Activated naive CD4-positive, alpha-beta T cell treated with anti-CD3 and anti-CD28 coated beads, Interleukin-2, amount 50 U/mL, for 24 hours (primary cell): ENCODE results near the gene NHLRC1.

Experiments
- H3K27ac Mint-ChIP-seq: one replicate; pipeline ENCODE4 v1.8.0; 2021; ENCODE audit warnings: mild to moderate bottlenecking, mixed read lengths
- H3K27me3 Mint-ChIP-seq: one replicate; pipeline ENCODE4 v1.8.0; 2021; ENCODE audit warnings: mixed read lengths
- H3K36me3 Mint-ChIP-seq: one replicate; pipeline ENCODE4 v1.8.0; 2021; ENCODE audit warnings: mixed read lengths
- H3K4me1 Mint-ChIP-seq: one replicate; pipeline ENCODE4 v1.8.0; 2021; ENCODE audit warnings: mixed read lengths
- H3K4me3 Mint-ChIP-seq: one replicate; pipeline ENCODE4 v1.8.0; 2021; ENCODE audit warnings: mild to moderate bottlenecking, mixed read lengths
- H3K9me3 Mint-ChIP-seq: one replicate; pipeline ENCODE4 v1.8.0; 2021; ENCODE audit warnings: mixed read lengths

NHLRC1 gene

GRCh38 chr6:18110162-18110561 lies 12.3 kb downstream of the NHLRC1 start:
- Mint-ChIP-seq H3K36me3 (peaks cover 5% of the 10 kb centered on the region), H3K9me3 (peaks cover 14% of the 10 kb centered on the region), H3K4me3 (no peak overlapping the region), H3K27me3 (peaks cover 19% of the 10 kb centered on the region), H3K27ac (no peak overlapping the region), H3K4me1 (no peaks in the 10 kb centered on the region)

DNA sequence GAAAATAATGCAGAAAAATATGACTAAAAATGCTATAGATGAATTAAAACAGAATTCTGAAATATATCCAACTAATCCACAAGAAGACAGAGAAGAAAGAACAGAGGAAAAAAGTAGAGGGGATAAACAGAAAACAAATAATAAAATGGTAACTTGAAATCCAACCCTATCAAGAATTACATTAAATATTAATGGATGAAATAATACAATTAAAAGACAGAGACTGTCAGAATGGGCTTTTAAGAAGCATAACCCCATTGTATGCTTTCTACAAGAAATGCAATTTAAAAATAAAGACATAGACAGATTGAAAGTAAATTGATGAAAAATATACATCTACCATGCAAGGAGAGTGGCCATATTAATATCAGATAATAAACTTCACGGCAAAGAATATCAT lies 15.4 kb downstream of the NHLRC1 start:
- H3K9me3 Mint-ChIP-seq = peaks cover 14% of the 10 kb centered on the region
- no peaks in the 10 kb centered on the region for H3K4me1 Mint-ChIP-seq
- peaks cover 15% of the 10 kb centered on the region for H3K27me3 Mint-ChIP-seq

GRCh38 chr6:18102783-18103509 lies 19.5 kb downstream of the NHLRC1 start:
- Mint-ChIP-seq H3K4me1 (no peaks in the 10 kb centered on the region), H3K9me3 (peaks cover 14% of the 10 kb centered on the region), H3K4me3 (no peak overlapping the region), H3K36me3 (peaks cover 5% of the 10 kb centered on the region), H3K27me3 (peaks cover 6% of the 10 kb centered on the region), H3K27ac (no peak overlapping the region)

More for the DNA sequence above, 15.4 kb downstream of the NHLRC1 start:
- no peak overlapping the region for H3K27ac Mint-ChIP-seq
- no peak overlapping the region for H3K4me3 Mint-ChIP-seq
- peaks cover 5% of the 10 kb centered on the region for H3K36me3 Mint-ChIP-seq

DNA sequence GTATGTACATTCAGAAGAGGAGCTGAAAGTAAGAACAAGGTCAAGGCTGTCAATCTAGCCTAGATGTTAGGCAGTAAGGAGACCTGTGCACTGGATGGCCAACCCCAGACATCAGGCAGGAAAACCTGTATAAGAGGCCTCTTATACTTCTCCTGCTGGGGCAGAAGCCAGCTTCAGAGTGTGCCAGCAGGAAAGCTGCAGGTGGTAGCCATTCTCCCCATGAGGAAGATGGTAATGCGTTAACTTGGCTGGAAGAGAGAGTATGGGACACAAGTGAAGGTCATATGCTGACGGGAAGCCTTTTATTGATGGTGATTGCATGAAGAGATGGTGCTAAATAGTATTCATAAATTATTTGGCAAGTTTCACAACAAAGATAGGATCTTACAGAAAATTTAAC lies 20.6 kb downstream of the NHLRC1 start:
- H3K4me3 Mint-ChIP-seq = no peak overlapping the region
- peaks cover 6% of the 10 kb centered on the region for H3K27me3 Mint-ChIP-seq
- H3K27ac Mint-ChIP-seq = no peak overlapping the region
- H3K4me1 Mint-ChIP-seq = no peaks in the 10 kb centered on the region
- H3K9me3 Mint-ChIP-seq = peaks cover 11% of the 10 kb centered on the region
- H3K36me3 Mint-ChIP-seq = peaks cover 4% of the 10 kb centered on the region

DNA sequence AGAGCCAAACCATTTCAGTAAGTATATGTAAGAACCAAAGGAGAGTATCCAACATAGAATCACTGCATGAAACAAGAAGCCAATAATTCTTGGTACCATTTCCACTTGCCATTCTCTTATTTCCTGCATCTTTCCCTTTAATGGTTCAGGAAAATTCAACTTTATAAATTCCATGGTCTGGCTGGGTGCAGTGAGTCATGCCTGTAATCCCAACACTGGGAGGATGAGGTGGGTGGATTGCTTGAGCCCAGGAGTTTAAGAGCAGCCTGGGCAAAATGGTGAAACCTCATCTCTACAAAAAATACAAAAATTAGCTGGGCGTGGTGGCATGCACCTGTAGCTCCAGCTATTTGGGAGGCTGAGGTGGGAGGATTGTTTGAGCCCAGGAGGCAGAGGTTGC lies 21.2 kb downstream of the NHLRC1 start:
- H3K36me3 Mint-ChIP-seq = peaks cover 4% of the 10 kb centered on the region
- peaks cover 6% of the 10 kb centered on the region for H3K27me3 Mint-ChIP-seq

DNA sequence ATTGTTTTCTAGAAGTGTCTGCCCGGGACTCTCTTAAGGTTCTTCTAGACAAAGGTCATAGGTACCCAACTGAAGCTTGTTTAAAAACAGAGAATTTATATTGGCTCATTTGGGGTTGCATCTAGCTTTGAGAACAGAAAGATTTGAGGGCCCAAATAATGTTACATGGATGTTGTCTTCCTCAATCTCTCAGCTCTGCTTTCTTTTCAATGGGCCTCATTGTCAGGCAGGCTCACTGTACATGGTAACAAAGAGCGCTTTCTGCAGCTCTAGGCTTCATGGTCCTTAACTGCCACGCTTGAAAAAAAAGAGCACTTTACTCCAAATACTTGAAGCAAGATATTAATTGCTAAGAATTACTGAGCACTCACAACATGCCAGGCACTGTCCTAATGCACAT lies 22.2 kb downstream of the NHLRC1 start:
- Mint-ChIP-seq H3K27ac (no peak overlapping the region), H3K4me1 (no peaks in the 10 kb centered on the region), H3K27me3 (peaks cover 4% of the 10 kb centered on the region), H3K9me3 (peaks cover under 1% of the 10 kb centered on the region), H3K36me3 (no peaks in the 10 kb centered on the region), H3K4me3 (no peak overlapping the region)

More for the DNA sequence above, 21.2 kb downstream of the NHLRC1 start:
- Mint-ChIP-seq H3K27ac (no peak overlapping the region), H3K9me3 (peaks cover 9% of the 10 kb centered on the region), H3K4me1 (no peaks in the 10 kb centered on the region), H3K4me3 (no peak overlapping the region)

DNA sequence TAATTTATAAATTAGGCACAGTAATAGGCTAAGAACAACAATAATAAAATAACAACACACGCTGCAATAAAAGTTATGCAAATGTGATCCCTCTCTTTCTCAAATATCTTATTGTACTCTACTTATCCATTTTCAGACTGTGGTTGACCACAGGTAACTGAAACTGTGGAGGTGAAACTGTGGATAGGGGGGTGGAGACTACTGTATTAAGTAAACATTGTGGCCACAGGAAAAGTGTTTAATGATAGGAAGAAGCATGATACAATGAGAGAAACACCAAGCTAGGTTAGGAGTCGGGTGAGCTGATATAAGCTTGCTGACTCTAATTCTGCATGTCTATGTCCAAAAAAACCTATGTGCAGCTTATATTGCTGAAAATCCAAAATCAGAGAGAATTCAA lies 23.0 kb downstream of the NHLRC1 start:
- H3K27ac Mint-ChIP-seq = no peak overlapping the region
- H3K4me3 Mint-ChIP-seq = no peak overlapping the region
- H3K27me3 Mint-ChIP-seq = peaks cover 4% of the 10 kb centered on the region
- no peaks in the 10 kb centered on the region for H3K9me3 Mint-ChIP-seq
- no peaks in the 10 kb centered on the region for H3K4me1 Mint-ChIP-seq
- H3K36me3 Mint-ChIP-seq = no peaks in the 10 kb centered on the region

DNA sequence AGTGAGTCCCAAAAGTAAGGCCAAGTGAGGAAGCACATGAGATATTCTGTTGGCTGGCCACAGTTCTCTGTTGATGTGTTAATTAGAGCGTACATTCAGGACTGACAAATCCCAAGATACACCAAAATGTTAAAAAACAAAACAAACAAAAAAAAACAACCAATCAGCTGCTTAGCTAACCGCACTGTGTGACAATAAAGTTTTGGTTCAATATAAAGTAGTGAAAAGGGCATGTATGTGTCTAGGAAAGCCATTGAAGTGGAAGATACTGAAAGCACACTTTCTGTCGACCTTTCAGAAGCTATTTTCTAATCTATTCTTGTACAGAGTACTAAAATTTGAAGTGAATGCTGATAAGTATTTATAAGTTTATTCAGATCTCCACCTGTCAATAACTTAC lies 26.1 kb downstream of the NHLRC1 start:
- H3K27me3 Mint-ChIP-seq = no peaks in the 10 kb centered on the region
- H3K27ac Mint-ChIP-seq = no peak overlapping the region
- H3K36me3 Mint-ChIP-seq = no peaks in the 10 kb centered on the region
- H3K4me3 Mint-ChIP-seq = no peak overlapping the region
- H3K4me1 Mint-ChIP-seq = no peaks in the 10 kb centered on the region
- H3K9me3 Mint-ChIP-seq = no peaks in the 10 kb centered on the region

DNA sequence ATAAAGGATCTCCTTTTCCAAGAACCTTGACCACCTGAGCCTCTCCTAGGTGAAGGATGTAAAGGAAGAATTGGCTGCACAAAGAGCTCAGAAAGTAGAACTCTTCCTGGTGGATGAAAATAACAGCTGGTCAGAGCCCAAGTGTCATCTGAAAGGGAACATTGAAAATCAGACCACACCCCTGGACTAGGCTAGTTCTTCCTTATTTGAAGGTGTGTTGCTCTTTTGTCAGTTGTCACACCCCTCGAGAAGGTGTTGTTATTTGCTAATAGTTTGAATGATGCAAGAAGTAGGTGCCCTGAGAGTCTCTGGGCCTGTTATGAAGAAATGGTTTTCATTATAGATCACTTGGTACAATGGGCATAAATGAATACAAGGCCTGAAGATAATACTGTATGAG lies 31.1 kb downstream of the NHLRC1 start:
- Mint-ChIP-seq H3K36me3 (no peaks in the 10 kb centered on the region), H3K27ac (no peak overlapping the region), H3K27me3 (no peaks in the 10 kb centered on the region), H3K9me3 (no peaks in the 10 kb centered on the region), H3K4me3 (no peak overlapping the region), H3K4me1 (no peaks in the 10 kb centered on the region)

- Mint-ChIP-seq H3K36me3 (no peaks in the 10 kb centered on the region), H3K27me3 (peaks cover 2% of the 10 kb centered on the region), H3K4me1 (no peaks in the 10 kb centered on the region), H3K27ac (no peak overlapping the region), H3K9me3 (no peaks in the 10 kb centered on the region), H3K4me3 (no peak overlapping the region)
Observed at GRCh38 chr6:18090349-18090786, 32.1 kb downstream of the NHLRC1 start.

DNA sequence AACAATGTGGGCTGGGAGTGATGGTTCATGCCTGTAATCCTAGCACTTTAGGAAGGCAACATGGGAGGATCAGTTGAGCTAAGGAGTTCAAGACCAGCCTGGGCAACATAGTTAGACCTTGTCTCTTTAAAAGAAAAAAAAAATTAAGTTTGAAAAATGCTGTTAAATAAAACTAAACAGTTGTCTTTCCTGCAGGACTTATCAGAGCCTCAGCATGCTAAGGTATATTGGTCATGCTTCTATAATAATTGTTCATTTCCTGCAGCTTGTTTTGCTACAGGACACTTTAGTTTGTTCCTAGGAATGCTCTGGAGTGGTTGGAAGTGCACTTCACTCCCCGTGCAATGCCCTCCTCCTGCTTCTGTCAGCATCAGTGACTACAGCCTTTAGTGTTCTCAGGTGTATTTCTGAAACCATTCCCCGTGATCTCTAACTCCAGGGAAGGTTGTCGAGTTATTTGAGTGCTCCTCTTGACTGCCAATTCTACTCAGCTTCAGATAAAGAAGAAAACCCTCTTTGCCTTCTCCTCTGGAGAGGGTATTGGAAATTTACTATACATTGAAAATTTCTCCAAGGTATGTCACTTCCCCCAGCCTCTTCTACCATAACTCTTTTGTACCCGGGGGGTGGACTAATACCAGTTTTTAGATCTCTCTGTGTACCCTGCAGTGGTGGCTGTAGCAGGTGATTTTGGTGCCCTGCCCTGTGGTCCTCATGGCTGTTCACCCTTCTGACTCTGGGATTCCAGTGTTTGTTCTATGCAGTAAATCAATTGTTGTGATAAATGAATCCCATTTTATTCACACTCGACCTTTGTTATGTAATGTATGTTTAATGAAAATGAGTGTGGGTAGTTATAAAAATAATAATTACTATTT lies 33.8 kb downstream of the NHLRC1 start:
- no peaks in the 10 kb centered on the region for H3K9me3 Mint-ChIP-seq
- H3K36me3 Mint-ChIP-seq = no peaks in the 10 kb centered on the region

DNA sequence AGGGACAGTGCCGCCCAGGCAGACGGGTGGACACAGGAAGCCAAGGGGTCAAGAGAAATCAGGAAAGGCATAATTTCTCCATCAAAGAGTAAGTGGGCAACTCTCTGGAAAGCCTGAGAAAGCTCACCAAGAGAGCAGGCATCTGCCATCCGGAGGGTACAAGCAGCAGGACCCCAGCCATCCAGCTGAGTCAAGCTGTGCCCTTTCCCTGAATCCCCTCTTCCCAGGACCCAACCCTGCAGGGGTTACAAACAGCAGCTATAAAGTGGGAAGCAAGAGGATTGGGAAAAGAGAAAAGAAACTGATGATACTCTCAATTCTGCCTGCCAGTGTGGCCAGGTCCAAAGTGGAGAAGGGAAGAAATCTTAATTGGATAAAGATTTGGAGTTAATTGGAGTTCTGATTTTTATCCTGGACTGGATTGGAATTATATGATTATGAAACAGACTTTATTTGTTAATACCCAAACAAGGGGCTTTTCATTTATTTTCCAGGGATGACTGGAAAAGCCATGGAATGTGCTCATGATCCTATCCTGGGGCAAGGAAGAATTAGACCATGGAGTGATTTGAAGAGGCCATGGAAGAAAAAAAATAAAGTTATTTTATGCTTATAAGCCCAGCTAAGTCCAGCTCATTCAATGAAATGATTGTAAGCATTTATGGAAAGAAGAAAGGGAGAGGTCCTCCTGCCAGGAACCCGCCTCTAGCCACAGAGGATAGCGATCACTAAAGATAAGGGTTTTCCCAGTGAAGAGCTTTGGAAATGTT lies 34.9 kb downstream of the NHLRC1 start:
- H3K36me3 Mint-ChIP-seq = no peaks in the 10 kb centered on the region
- H3K27me3 Mint-ChIP-seq = peaks cover 5% of the 10 kb centered on the region
- no peaks in the 10 kb centered on the region for H3K4me1 Mint-ChIP-seq
- peak overlapping the region; percentile 41 for H3K27ac Mint-ChIP-seq
- H3K4me3 Mint-ChIP-seq = no peak overlapping the region
- H3K9me3 Mint-ChIP-seq = no peaks in the 10 kb centered on the region

More for the DNA sequence above, 33.8 kb downstream of the NHLRC1 start:
- H3K27me3 Mint-ChIP-seq = peaks cover 5% of the 10 kb centered on the region
- no peaks in the 10 kb centered on the region for H3K4me1 Mint-ChIP-seq
- H3K27ac Mint-ChIP-seq = no peak overlapping the region
- no peak overlapping the region for H3K4me3 Mint-ChIP-seq

DNA sequence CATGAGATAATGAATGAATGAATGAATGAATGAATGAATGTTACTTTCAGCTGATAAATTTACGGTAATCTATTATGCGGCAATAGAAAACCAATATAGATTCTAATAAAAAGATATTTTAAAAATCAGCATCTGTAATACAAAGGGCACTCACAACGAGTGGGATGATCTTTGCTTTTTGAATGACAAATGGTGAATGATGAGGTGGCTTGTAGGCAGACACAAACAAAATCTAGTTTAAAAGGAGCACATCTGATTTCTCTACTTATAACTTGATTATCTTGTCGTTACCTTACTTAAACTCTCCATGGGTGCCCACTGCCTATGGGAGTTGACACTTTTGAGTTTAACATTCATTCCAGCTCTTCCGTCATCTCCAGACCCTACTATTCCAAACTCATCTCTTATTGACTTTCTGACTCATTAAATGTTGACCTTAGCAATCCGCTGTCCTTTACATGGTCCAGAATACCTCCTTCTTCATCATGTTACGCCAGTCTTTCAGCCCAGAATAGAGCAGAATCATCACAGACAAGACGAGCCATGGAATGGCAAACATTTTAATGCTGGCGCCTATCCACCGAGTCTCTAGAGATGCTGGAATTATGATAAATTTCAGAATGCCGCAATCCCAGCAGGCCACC lies 41.3 kb downstream of the NHLRC1 start:
- peaks cover 1% of the 10 kb centered on the region for H3K36me3 Mint-ChIP-seq
- no peak overlapping the region for H3K4me3 Mint-ChIP-seq
- H3K27me3 Mint-ChIP-seq = peaks cover 10% of the 10 kb centered on the region
- H3K9me3 Mint-ChIP-seq = no peaks in the 10 kb centered on the region
- no peak overlapping the region for H3K27ac Mint-ChIP-seq
- no peaks in the 10 kb centered on the region for H3K4me1 Mint-ChIP-seq

DNA sequence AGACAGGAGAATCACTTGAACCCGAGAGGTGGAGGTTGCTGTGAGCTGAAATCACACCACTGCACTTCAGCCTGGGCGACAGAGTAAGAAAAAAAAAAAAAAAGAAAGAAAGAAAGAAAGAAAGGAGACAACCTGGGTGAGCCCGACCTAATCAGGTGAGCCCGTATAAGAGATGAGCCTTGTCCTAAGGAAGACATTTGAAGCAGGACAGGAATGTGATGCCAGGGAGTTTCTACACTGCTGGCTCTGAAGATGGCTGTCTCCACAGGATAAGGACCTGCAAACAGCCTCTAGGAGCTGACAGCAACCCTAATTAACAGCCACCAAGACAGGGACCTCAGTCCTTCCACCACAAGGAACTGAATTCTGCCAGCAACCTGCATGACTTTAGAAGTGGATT lies 41.9 kb downstream of the NHLRC1 start:
- Mint-ChIP-seq H3K9me3 (peaks cover 4% of the 10 kb centered on the region), H3K27ac (no peak overlapping the region), H3K36me3 (peaks cover 1% of the 10 kb centered on the region), H3K4me3 (no peak overlapping the region), H3K27me3 (peaks cover 14% of the 10 kb centered on the region), H3K4me1 (no peaks in the 10 kb centered on the region)

DNA sequence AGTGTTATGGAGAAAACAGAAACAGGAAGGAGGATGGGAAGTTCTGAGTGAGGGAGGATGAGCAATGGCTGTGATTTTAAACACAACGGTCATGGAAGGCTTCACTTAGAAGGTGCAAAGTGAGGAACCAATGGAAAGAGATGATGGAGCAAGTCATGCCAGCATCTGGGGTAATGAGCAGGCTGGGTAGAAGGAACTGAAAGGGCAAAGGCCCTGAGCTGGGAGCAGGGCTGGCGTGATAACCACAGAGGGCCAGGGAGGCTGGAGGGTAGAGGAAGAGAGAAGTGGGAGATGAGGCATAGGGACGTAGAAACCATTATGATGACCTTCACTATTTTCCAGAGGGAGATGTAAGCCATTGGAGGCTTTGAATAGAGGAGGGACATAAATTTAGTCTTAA lies 43.6 kb downstream of the NHLRC1 start:
- Mint-ChIP-seq H3K27me3 (peaks cover 9% of the 10 kb centered on the region), H3K4me1 (no peaks in the 10 kb centered on the region), H3K4me3 (no peak overlapping the region), H3K9me3 (peaks cover 11% of the 10 kb centered on the region), H3K27ac (no peak overlapping the region), H3K36me3 (peaks cover 1% of the 10 kb centered on the region)
